ENCODE measurements around the gene SIAH1.

- TF ChIP-seq CTCF (IDR thresholded peaks at IDR 0.05; ENCODE audit: insufficient read depth, low read depth, low read length) (no peak), EZH2 (IDR thresholded peaks at IDR 0.05; ENCODE audit: insufficient read depth, low read length) (no peak)
These were observed 19.5 kb downstream of the SIAH1 start for GRCh38 chr16:48365601-48366164.
